Heart right ventricle (tissue), 16 donors: Measurements from ENCODE around the gene SYNPO. TPM values are rescaled to one million over a fixed set of nuclear protein-coding genes. Genes with fewer than 3 reads are reported as not detected.
A peak's percentile ranks its signal among the peaks of the same experiment; 100 is the strongest.

Experiments
- ATAC-seq, 8 donors: fragments of 200-7000 bp; cut with Tn5 transposase; one replicate each; pipeline ENCODE4 v1.9.1; 2020; ENCODE audit warnings: mild to moderate bottlenecking in 8 of 8, moderate library complexity in 8 of 8, moderate number of reproducible peaks in 1 of 8
- DNase-seq, 2 donors: peaks; one replicate each; pipeline ENCODE4 v3.0.0-alpha.2; 2020
- H3K27ac ChIP-seq, 10 donors: fragments of 200-600 bp; sonication (generic) in 2 of 10; one replicate each; pipeline versions ENCODE4 v1.5.0 to v1.8.0; 2020 to 2022; ENCODE audit warnings: mild to moderate bottlenecking in 3 of 10
- H3K27me3 ChIP-seq, 7 donors: fragments of 200-600 bp; one replicate each; pipeline ENCODE4 v1.8.0; 2021 to 2022; ENCODE audit warnings: mild to moderate bottlenecking in 2 of 7
- H3K36me3 ChIP-seq, 9 donors: fragments of 200-600 bp; sonication (generic) in 1 of 9; one replicate each; pipeline versions ENCODE4 v1.5.0 to v1.8.0; 2020 to 2022; ENCODE audit warnings: mild to moderate bottlenecking in 2 of 9
- H3K4me1 ChIP-seq, 9 donors: fragments of 200-600 bp; sonication (generic) in 1 of 9; one replicate each; pipeline versions ENCODE4 v1.5.0 to v1.8.0; 2020 to 2022; ENCODE audit warnings: mild to moderate bottlenecking in 4 of 9
- H3K4me3 ChIP-seq, 10 donors: fragments of 200-600 bp; sonication (generic) in 2 of 10; one replicate each; pipeline versions ENCODE4 v1.5.0 to v1.8.0; 2020 to 2022; ENCODE audit warnings: mild to moderate bottlenecking in 7 of 10, moderate library complexity in 2 of 10
- H3K9me3 ChIP-seq, 11 donors: fragments of 200-600 bp in 10 of 11; sonication (generic) in 2 of 11; one replicate each; pipeline versions ENCODE4 v1.5.0 to v1.8.0; 2013 to 2022; ENCODE audit warnings: mild to moderate bottlenecking in 2 of 11, control low read depth in 1 of 11, moderate library complexity in 1 of 11
- WGBS, 2 donors: extraction: QIAGEN DNeasy Blood & Tissue Kit; methylation state at CpG; one replicate each; pipeline ENCODE4 v1.1.7; 2013; ENCODE audit warnings: inconsistent platforms in 1 of 2; 5-methylcytosine and 5-hydroxymethylcytosine counted together
- intact Hi-C, 10 donors: fragments of 100-400 bp; cut with DNase I; formaldehyde crosslinking; loops; one replicate each; pipeline versions ENCODE4 v1.11.1 to v1.14.2; 2022
- polyA plus RNA-seq, 2 donors: library from polyadenylated mRNA; stranded (reverse); fragments of 200-250 nt; gene quantifications; one replicate each; pipeline ENCODE4 v1.2.3, GENCODE V29; 2013
- total RNA-seq, 10 donors: library from RNA; stranded (reverse); fragmentation: NEBNext Ultra II Directional in 3 of 10; extraction: Animal tissue kit (Norgen Biotek cat#: 25700) in 3 of 10; gene quantifications; one replicate each; pipeline versions ENCODE4 v1.2.1 to v1.2.4, GENCODE V29; 2021 to 2023
- TF ChIP-seq, protein P1 (sequence below), 9 donors: fragments of 200-600 bp; sonication (generic) in 2 of 9; IDR thresholded peaks; one replicate each; pipeline versions ENCODE4 v1.5.0 to v1.8.0; 2021 to 2022; ENCODE audit warnings: antibody characterized with exemption in 9 of 9, mild to moderate bottlenecking in 5 of 9, moderate library complexity in 1 of 9
- donor health status: Arrhythmogenic right ventricular cardiomyopathy.
- donor health status: ischemic (EF 13 %, LVEDD 7.1; RV severe dilation, severe dysfunction).
- donor health status: healthy with polysubstance abuse.
- donor health status: DM: no; HTN: yes; CAD: no.
- donor health status: DM: no; HTN: no; CAD: no.
- donor health status: ischemic (EF 25% LVEDD 6.9; RV normal size, moderate dysfunction).
- donor health status: ischemic (EF 25% LVEDD 5.7; RV mildly dilated, moderate dysfunction).
- donor health status: healthy.
- donor health status: DM: yes; HTN: yes; CAD: no.
- donor health status: Ischemic cardiomyopathy.
- donor health status: ischemic (EF 35%, LVEDD 5.7; RV mildly dilated, moderate dysfunction).
- donor health status: nonischemic (EF 11% LVEDD 7.7; RV severe dilation, severe dysfunction).
- donor health status: DM: yes; HTN: yes; CAD: no.
- donor health status: PGD.
- donor health status: ischemic (EF 29% LVEDD 5.4; RV normal size, mild dysfunction).
- donor health status: nonischemic (EF 23%, LVEDD 6.1; RV moderate dilation, normal function).

Gene SYNPO
- total and polyA plus RNA-seq, 12 donors: 129 to 777 (median 652) TPM

DNA sequence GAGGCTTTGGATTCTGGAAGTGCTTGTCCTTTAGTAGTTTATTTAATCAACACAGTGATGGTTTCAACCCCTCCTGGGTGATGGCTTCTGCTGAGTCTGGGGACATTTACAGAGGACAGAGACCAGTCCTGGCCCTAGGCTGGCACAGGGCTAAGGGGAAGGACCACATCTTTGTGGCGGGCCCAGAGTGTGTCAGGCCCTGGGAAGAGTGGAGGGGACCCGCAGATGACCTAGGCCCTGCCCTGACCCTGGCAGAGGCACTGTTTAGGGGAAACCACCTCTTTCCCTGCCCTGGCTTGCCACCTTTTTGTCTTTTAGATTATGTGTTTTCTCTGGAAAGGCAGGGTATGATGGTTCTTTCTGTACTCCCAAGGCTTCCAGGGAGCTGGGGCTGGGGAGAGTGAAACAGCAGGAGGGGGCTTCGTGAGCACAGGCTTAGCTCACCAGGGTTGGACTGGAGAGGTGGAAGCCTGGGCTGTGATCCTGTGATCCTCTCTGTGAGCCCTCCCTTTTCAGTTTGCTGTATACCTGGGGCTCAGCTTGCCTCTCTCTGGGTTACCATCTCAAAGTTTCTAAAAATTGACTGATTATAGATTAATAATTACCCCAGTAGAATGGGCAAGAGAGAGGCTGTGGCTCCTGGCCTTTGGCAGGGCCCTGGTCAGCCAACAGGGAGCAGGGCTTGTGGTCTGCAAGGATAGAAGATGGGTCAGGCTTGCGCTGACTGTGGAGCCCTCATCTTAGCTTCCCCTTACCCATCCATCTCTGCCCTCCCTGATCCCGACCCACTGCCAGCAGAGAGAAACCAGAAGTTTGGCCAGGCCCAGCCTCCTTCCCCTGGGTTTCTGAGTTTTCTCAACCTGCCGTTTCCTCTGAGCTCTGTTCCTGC lies 1.7 kb upstream of the SYNPO start:
- Histone ChIP-seq H3K36me3 (peaks cover 0 to 30% (median 7%) of the 10 kb centered on the region in 9 donors), H3K27me3 (no peaks in the 10 kb centered on the region), H3K4me1 (peaks cover 40 to 97% (median 84%) of the 10 kb centered on the region in 9 donors), H3K9me3 (no peaks in the 10 kb centered on the region), H3K27ac (peak overlapping the region in 9 of 10 donors; percentile 93 to 100 (median 97)), H3K4me3 (no peak overlapping the region)
- 70 to 73% methylated on average over 6 of the region's 6 CpGs for WGBS, 2 donors
- no peak for ATAC-seq
- TF ChIP-seq, protein P1, sequence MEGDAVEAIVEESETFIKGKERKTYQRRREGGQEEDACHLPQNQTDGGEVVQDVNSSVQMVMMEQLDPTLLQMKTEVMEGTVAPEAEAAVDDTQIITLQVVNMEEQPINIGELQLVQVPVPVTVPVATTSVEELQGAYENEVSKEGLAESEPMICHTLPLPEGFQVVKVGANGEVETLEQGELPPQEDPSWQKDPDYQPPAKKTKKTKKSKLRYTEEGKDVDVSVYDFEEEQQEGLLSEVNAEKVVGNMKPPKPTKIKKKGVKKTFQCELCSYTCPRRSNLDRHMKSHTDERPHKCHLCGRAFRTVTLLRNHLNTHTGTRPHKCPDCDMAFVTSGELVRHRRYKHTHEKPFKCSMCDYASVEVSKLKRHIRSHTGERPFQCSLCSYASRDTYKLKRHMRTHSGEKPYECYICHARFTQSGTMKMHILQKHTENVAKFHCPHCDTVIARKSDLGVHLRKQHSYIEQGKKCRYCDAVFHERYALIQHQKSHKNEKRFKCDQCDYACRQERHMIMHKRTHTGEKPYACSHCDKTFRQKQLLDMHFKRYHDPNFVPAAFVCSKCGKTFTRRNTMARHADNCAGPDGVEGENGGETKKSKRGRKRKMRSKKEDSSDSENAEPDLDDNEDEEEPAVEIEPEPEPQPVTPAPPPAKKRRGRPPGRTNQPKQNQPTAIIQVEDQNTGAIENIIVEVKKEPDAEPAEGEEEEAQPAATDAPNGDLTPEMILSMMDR (IDR thresholded peaks at IDR 0.05): no peak
- intact Hi-C loops: no loop called here
- DNase-seq: no peak

DNA sequence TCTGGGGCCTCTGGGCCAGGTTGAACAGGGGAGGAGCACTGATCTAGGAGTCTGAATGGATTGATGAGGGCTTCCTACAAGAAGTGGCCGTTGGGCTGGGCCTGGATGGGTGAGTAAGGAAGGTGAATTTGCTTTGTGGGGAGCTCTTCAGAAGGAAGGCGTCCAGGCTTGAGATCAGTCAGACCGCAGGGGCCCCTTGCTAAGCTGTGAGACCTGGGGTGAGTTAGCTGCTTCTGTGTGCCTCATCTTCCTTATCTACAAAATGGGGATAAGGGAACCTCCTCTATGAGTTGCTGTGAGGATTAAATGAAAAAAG lies 1.1 kb upstream of the SYNPO start:
- DNase-seq (no peak), ATAC-seq (no peak)
- H3K9me3 ChIP-seq: no peaks in the 10 kb centered on the region
- TF ChIP-seq, protein P1 (IDR thresholded peaks at IDR 0.05): no peak
- 78 to 80% methylated on average over 3 of the region's 3 CpGs for WGBS, 2 donors
- H3K4me3 ChIP-seq: no peak overlapping the region
- peaks cover 0 to 25% (median 4%) of the 10 kb centered on the region in 9 donors for H3K36me3 ChIP-seq
- H3K4me1 ChIP-seq: peaks cover 43 to 97% (median 90%) of the 10 kb centered on the region in 9 donors
- no peaks in the 10 kb centered on the region for H3K27me3 ChIP-seq
- intact Hi-C loops: no loop called here
- peak overlapping the region in 9 of 10 donors; percentile 93 to 100 (median 97) for H3K27ac ChIP-seq

DNA sequence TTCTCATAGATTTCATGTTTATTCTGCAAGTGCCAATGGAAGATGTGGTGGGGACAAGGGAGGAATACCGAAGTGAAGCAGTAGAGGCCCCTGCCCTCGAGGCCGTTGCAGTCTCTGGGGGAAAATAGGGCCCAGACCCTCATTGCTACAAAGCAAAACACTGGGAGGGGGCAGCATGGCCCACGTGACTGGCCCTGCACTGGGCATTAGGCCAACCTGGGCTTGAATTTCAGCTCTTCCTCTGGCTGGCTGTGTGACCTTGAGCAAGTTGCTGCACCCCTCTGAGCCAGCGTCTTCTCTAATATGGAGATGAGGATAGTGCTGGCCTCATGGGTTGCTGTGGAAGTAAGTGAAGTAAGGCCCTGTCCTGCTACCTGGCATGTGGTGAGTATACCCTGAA lies 709 bp upstream of the SYNPO start:
- Histone ChIP-seq H3K9me3 (no peaks in the 10 kb centered on the region), H3K36me3 (peaks cover 0 to 23% (median 4%) of the 10 kb centered on the region in 9 donors), H3K4me3 (peak overlapping the region in 7 of 10 donors; percentile 45 to 63 (median 57)), H3K27me3 (no peaks in the 10 kb centered on the region), H3K27ac (peak overlapping the region in 9 of 10 donors; percentile 93 to 100 (median 97)), H3K4me1 (peaks cover 46 to 100% (median 94%) of the 10 kb centered on the region in 9 donors)
- 50 to 61% methylated on average over 5 of the region's 5 CpGs for WGBS, 2 donors
- intact Hi-C loops: loop anchor here in 5 of 10 donors (2.0 to 5.0 kb wide), 3 partner anchors 15 to 47 kb away; no protein-coding TSS in a partner anchor
- ATAC-seq: no peak
- TF ChIP-seq, protein P1 (IDR thresholded peaks at IDR 0.05): no peak
- DNase-seq: no peak

DNA sequence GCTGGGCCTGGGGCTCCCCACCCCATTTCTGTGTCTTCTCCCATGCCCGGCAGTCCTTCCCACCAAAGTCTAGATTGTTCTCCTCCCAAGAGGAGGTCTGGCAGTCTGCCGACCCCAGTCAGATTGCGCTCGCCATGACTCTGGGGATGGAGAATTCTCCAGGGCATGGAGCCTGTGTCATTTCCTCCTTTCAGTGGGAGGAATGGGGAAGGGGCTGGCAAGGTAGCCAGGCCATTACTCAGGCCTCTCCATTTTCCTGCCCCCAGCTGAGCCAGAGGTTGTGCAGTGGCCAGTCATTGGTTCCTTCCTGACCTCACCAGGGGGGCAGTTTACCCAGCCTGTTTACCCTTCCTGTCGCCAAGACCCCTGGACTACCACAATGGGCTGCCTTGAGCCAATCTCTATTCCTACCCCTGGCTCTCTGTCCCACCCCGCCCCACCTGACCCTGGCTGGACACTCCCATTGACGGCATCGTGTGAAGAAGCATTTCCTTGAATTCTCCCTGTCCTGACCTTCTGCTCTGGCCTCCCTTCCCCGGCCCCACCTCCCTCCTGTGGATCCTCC lies 628 bp downstream of the SYNPO start:
- H3K27ac ChIP-seq: peak overlapping the region; percentile 91 to 100 (median 96)
- DNase-seq (peak; percentile 62 to 83), ATAC-seq (peak; percentile 48 to 78 (median 64))
- intact Hi-C loops: loop anchor here in 5 of 10 donors (2.0 to 5.0 kb wide), 3 partner anchors 16 to 49 kb away; no protein-coding TSS in a partner anchor
- TF ChIP-seq, protein P1 (IDR thresholded peaks at IDR 0.05): no peak
- 22 to 30% methylated on average over 9 of the region's 9 CpGs for WGBS, 2 donors
- peak overlapping the region; percentile 26 to 63 (median 52) for H3K4me3 ChIP-seq
- H3K27me3 ChIP-seq: no peaks in the 10 kb centered on the region
- H3K4me1 ChIP-seq: peaks cover 50 to 100% (median 96%) of the 10 kb centered on the region in 9 donors
- peaks cover 0 to 24% (median 0%) of the 10 kb centered on the region in 9 donors for H3K36me3 ChIP-seq
- H3K9me3 ChIP-seq: no peaks in the 10 kb centered on the region
